BLaER1 (cell line): ENCODE data around the gene POLDIP3.
"Not testable (repeated sequence)": the region's sequence is repeated elsewhere in the genome, so short reads cannot be mapped to it uniquely, and the experiment has no call there.

Experiments used
- H3K27ac ChIP-seq: shearing (Covaris generic); formaldehyde crosslinking; 2 replicates; pipeline ENCODE4 v1.8.1; 2022
- H3K27me3 ChIP-seq: shearing (Covaris generic); formaldehyde crosslinking; 2 replicates; pipeline ENCODE4 v1.8.1; 2022
- H3K36me3 ChIP-seq: shearing (Covaris generic); formaldehyde crosslinking; 2 replicates; pipeline ENCODE4 v1.8.1; 2022
- H3K4me1 ChIP-seq: shearing (Covaris generic); formaldehyde crosslinking; 2 replicates; pipeline ENCODE4 v1.8.1; 2022
- H3K4me2 ChIP-seq: shearing (Covaris generic); formaldehyde crosslinking; 2 replicates; pipeline ENCODE4 v1.8.1; 2022
- H3K4me3 ChIP-seq: shearing (Covaris generic); formaldehyde crosslinking; 2 replicates; pipeline ENCODE4 v1.8.1; 2022
- H3K9ac ChIP-seq: shearing (Covaris generic); formaldehyde crosslinking; 2 replicates; pipeline ENCODE4 v1.8.1; 2022
- H3K9me3 ChIP-seq: shearing (Covaris generic); formaldehyde crosslinking; 2 replicates; pipeline ENCODE4 v1.8.1; 2022
- H4K20me1 ChIP-seq: shearing (Covaris generic); formaldehyde crosslinking; 2 replicates; pipeline ENCODE4 v1.8.1; 2022
- Cebpa-rat ChIP-seq: shearing (Covaris generic); IDR thresholded peaks from 2 replicates; pipeline ENCODE4 v1.8.1; 2022

POLDIP3 gene

DNA sequence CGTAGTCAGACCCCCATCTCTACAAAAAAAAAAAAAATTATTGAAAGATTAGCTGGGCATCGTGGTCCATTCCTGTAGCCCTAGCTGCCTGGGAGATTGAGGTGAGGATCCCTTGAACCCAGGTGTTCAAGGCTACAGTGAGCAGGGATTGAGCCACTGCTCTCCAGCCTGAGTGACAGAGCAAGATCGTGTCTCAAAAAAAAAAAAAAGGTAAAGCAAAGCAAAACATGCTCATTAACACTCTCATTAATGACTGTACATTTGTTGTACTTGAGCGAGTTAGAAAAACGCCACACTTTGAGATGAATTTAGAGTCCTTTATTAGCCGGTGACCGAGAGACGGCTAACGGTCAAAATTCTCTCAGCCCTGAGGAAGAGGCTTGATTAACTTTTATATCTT is 67.1 kb downstream of the POLDIP3 start:
- Histone ChIP-seq H4K20me1 (no peaks in the 10 kb centered on the region), H3K4me1 (peaks cover 23% of the 10 kb centered on the region), H3K4me3 (no peak overlapping the region), H3K27me3 (no peaks in the 10 kb centered on the region), H3K9me3 (no peaks in the 10 kb centered on the region), H3K4me2 (no peak overlapping the region), H3K27ac (no peak overlapping the region), H3K36me3 (no peaks in the 10 kb centered on the region), H3K9ac (no peak overlapping the region)
- TF ChIP-seq Cebpa-rat = no peak

DNA sequence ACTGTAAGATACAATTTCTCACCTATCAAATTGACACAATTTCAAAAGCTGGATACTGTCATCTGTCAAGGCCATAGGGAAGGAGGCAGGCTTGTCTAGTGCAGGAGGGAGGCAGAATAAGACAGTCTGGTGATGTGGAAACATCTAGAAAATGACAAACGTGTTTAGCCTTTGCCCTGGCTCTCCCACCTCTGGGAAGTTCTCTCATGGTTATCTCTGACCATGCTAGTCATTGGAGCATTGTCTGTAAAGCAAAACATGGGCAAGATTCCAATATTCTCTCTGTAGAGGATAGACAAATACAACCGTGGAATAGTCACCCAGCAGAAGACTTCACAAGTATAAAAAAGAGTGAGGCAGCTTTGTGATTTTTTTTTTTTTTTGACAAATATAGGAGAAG is 70.0 kb downstream of the POLDIP3 start:
- Histone ChIP-seq H3K36me3 (no peaks in the 10 kb centered on the region), H3K4me1 (no peaks in the 10 kb centered on the region), H3K27ac (no peak overlapping the region), H3K9me3 (no peaks in the 10 kb centered on the region), H3K27me3 (no peaks in the 10 kb centered on the region), H3K9ac (no peak overlapping the region), H4K20me1 (no peaks in the 10 kb centered on the region), H3K4me2 (no peak overlapping the region), H3K4me3 (no peak overlapping the region)
- no peak for TF ChIP-seq Cebpa-rat

DNA sequence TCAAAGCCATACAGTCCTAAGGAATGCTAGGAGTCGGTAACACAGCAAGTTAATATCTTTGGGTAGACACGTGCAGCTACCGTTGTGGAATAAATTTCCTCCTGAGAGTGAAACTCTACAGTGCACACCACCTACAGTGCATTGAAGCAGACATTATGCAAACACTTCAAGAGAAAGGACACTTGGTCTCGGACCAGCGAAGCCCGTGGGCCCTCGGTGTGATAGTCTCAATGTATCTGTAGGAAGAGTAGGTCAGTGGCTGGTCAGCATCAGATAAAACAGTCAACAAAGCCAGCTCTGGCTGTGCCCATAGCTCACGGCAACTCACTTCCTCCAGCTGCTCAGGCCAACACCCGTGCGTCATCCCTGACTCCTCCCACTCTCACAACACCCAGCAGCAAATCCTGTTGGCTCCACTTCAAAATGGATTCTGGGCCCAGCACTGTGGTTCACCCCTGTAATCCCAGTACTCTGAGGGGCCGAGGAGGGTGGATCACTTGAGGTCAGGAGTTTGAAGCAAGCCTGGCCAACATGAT is 75.4 kb downstream of the POLDIP3 start:
- H3K9me3 ChIP-seq, H3K4me3 ChIP-seq, H3K36me3 ChIP-seq, H3K27ac ChIP-seq, H3K9ac ChIP-seq, H4K20me1 ChIP-seq: not testable (repeated sequence)
- Histone ChIP-seq H3K4me2 (peak overlapping the region; percentile 47), H3K27me3 (peaks cover 16% of the 10 kb centered on the region; the same call in 1 of the 2 replicates), H3K4me1 (peaks cover 45% of the 10 kb centered on the region)

DNA sequence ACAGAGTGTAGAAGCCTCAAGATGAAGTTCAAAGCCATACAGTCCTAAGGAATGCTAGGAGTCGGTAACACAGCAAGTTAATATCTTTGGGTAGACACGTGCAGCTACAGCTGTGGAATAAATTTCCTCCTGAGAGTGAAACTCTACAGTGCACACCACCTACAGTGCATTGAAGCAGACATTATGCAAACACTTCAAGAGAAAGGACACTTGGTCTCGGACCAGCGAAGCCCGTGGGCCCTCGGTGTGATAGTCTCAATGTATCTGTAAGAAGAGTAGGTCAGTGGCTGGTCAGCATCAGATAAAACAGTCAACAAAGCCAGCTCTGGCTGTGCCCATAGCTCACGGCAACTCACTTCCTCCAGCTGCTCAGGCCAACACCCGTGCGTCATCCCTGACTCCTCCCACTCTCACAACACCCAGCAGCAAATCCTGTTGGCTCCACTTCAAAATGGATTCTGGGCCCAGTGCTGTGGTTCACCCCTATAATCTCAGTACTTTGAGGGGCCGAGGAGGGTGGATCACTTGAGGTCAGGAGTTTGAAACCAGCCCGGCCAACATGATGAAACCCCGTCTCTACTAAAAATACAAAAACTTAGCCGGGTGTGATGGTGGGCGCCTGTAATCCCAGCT is 77.4 kb downstream of the POLDIP3 start:
- H3K36me3 ChIP-seq, H3K9ac ChIP-seq, H3K9me3 ChIP-seq, H3K27ac ChIP-seq, H3K4me3 ChIP-seq, H4K20me1 ChIP-seq: not testable (repeated sequence)
- Histone ChIP-seq H3K27me3 (peaks cover 16% of the 10 kb centered on the region; the same call in 1 of the 2 replicates), H3K4me1 (peaks cover 65% of the 10 kb centered on the region), H3K4me2 (peak overlapping the region; percentile 26)

DNA sequence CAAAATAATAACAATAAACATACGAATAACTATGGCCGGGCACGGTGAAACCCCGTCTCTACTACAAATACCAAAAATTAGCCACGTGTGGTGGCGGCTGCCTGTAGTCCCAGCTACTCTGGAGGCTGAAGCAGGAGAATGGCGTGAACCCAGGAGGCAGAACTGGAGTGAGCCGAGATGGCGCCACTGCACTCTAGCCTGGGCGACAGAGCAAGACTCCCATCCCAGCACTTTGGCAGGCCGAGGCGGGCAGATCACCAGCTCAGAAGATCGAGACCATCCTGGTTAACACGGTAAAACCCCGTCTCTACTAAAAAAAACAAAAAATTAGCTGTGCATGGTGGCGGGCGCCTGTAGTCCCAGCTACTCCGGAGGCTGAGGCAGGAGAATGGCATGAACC is 78.0 kb downstream of the POLDIP3 start:
- H3K4me3 ChIP-seq, H3K36me3 ChIP-seq, H3K9me3 ChIP-seq, H3K27ac ChIP-seq, H4K20me1 ChIP-seq, H3K9ac ChIP-seq: not testable (repeated sequence)
- peaks cover 72% of the 10 kb centered on the region for H3K4me1 ChIP-seq
- H3K27me3 ChIP-seq = peaks cover 16% of the 10 kb centered on the region; the same call in 1 of the 2 replicates
- peak overlapping the region; percentile 26 for H3K4me2 ChIP-seq

DNA sequence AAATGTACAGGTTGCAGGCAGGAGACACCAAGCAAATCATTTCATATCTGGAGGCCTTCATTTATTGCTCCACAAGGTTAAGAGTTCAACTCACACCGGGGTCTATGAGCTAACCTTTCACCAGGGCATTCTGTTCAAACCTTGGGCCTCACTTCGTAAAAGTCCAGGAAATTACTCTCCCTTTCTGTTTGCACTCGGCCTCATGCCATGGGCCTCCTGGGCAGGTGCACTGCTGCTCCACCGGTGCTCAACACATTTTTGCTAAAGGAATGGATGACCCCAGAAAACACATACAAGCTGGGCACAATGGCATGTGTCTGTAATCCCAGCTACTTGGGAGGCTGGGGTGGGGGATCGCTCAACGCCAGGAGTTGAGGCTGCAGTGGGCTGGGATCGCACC is 78.5 kb downstream of the POLDIP3 start:
- H3K4me3 ChIP-seq = no peak overlapping the region
- peak overlapping the region; percentile 26; the same call in 1 of the 2 replicates for H3K4me2 ChIP-seq
- H3K27ac ChIP-seq = no peak overlapping the region
- H3K9ac ChIP-seq = no peak overlapping the region
- TF ChIP-seq Cebpa-rat = no peak
- peaks cover 16% of the 10 kb centered on the region; the same call in 1 of the 2 replicates for H3K27me3 ChIP-seq
- no peaks in the 10 kb centered on the region for H3K9me3 ChIP-seq
- no peaks in the 10 kb centered on the region for H4K20me1 ChIP-seq
- no peaks in the 10 kb centered on the region for H3K36me3 ChIP-seq
- peaks cover 73% of the 10 kb centered on the region for H3K4me1 ChIP-seq

DNA sequence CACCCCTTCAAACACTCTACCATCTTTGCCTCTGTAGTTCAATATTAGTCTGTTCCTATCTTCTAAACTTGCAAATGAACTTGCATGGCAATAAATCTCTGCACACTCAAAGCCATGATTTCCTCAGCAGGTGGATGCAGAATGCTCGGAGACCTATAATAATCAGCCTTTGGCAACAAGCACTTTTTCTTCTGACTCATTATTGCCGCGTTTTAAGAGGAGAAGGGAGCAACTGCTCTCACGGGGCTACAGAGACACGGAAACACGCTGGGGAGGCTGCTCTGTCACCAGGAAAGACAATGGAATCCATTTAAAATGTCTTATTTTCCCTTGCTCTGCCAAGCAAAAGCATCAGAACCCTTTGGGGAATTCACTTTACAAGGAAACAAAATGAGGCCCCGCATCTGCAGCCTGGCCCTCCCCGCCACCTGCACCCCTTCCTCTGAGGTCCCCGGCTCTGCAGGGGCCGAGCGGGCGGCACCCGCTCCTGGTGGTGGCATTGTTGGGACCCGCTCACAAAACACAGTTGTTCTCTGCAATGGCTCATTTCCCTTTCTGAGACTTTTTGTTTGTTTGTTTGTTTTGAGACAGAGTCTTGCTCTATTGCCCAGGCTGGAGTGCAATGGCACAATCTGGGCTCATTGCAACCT is 79.5 kb downstream of the POLDIP3 start:
- H3K4me3 ChIP-seq, H4K20me1 ChIP-seq, H3K27ac ChIP-seq, H3K9me3 ChIP-seq, H3K36me3 ChIP-seq, H3K9ac ChIP-seq: not testable (repeated sequence)
- Histone ChIP-seq H3K4me1 (peaks cover 73% of the 10 kb centered on the region), H3K27me3 (peaks cover 16% of the 10 kb centered on the region; the same call in 1 of the 2 replicates), H3K4me2 (peak overlapping the region; percentile 43)
